Right renal cortex interstitium (tissue), 3 donors: ENCODE measurements around the gene SAMD4A. TPM values are rescaled to one million over a fixed set of nuclear protein-coding genes. Genes with fewer than 3 reads are reported as not detected.

Experiments
- DNase-seq, 3 donors: peaks; one replicate each; pipeline ENCODE4 v3.0.0-alpha.2; 2013; ENCODE audit warnings: low read depth in 3 of 3, low spot score in 2 of 3
- polyA plus RNA-seq, 3 donors: library from polyadenylated mRNA; unstranded; fragments of 120-200 nt; gene quantifications; one replicate each; pipeline ENCODE4 v1.2.1, GENCODE V29; 2013; ENCODE audit not compliant: insufficient read length in 3 of 3

Gene SAMD4A
- polyA plus RNA-seq, 3 donors, result 7.8 to 8.1 (median 8.0) TPM

GRCh38 chr14:54754116-54754622 is 187.2 kb downstream of the SAMD4A start:
- DNase-seq, result no peak

GRCh38 chr14:54754623-54755386 is 187.9 kb downstream of the SAMD4A start:
- no peak for DNase-seq

GRCh38 chr14:54756656-54757392 is 189.9 kb downstream of the SAMD4A start:
- no peak for DNase-seq

GRCh38 chr14:54758041-54758440 is 191.1 kb downstream of the SAMD4A start:
- DNase-seq, result no peak

GRCh38 chr14:54759982-54760585 is 193.2 kb downstream of the SAMD4A start:
- DNase-seq, result no peak

GRCh38 chr14:54760866-54761575 is 194.1 kb downstream of the SAMD4A start:
- no peak for DNase-seq

- DNase-seq, result no peak
Observed at GRCh38 chr14:54761835-54762234, 194.9 kb downstream of the SAMD4A start.

GRCh38 chr14:54762296-54762695 is 195.4 kb downstream of the SAMD4A start:
- no peak for DNase-seq

- no peak for DNase-seq
Observed at GRCh38 chr14:54763761-54764160, 196.8 kb downstream of the SAMD4A start.

- DNase-seq, result no peak
Observed at GRCh38 chr14:54766276-54767138, 199.6 kb downstream of the SAMD4A start.

- no peak for DNase-seq
Observed at GRCh38 chr14:54767139-54767431, 200.2 kb downstream of the SAMD4A start.

GRCh38 chr14:54767450-54767849 is 200.5 kb downstream of the SAMD4A start:
- DNase-seq, result no peak

GRCh38 chr14:54768501-54769129 is 201.7 kb downstream of the SAMD4A start:
- no peak for DNase-seq

GRCh38 chr14:54769951-54770863 is 203.3 kb downstream of the SAMD4A start:
- DNase-seq, result no peak

- DNase-seq, result no peak
Observed at GRCh38 chr14:54771411-54772027, 204.6 kb downstream of the SAMD4A start.

GRCh38 chr14:54772451-54772881 is 205.5 kb downstream of the SAMD4A start:
- DNase-seq, result no peak

GRCh38 chr14:54773171-54774006 is 206.5 kb downstream of the SAMD4A start:
- DNase-seq, result peak; percentile 79 to 88 (median 83)
